K562 (cell line): ENCODE results near the gene GTPBP2. TPM values are rescaled to one million over a fixed set of nuclear protein-coding genes. Genes with fewer than 3 reads are reported as not detected.

ENCODE experiments used
- ADNP ChIP-seq: fragments of 200-800 bp; sonication (Bioruptor generic); IDR thresholded peaks from 2 replicates; pipeline ENCODE4 v1.6.1; 2016; ENCODE audit warnings: missing genetic modification characterization, missing compliant biosample characterization
- CBX8 ChIP-seq: fragments of 200-600 bp; sonication (generic); IDR thresholded peaks from 2 replicates; pipeline ENCODE4 v1.6.1; 2012; ENCODE audit warnings: borderline replicate concordance, mixed run types, low read depth, mild to moderate bottlenecking, moderate library complexity, mixed read lengths, low read length, control low read depth, inconsistent platforms; ENCODE audit not compliant: poor library complexity, severe bottlenecking; ENCODE audit errors: extremely low read depth
- HDAC1 ChIP-seq, 2 experiments: fragments of 450-650 bp; IDR thresholded peaks; 2 replicates each; pipeline ENCODE4 v1.6.1; 2016 to 2017; ENCODE audit warnings: inconsistent platforms in 1 of 2, mild to moderate bottlenecking in 1 of 2, moderate library complexity in 1 of 2
- IRF2 ChIP-seq: sonication (generic); formaldehyde crosslinking; IDR thresholded peaks from 2 replicates; pipeline ENCODE4 v1.8.1; 2022; ENCODE audit warnings: mild to moderate bottlenecking, missing genetic modification reagents
- PTTG1 ChIP-seq: fragments of 450-650 bp; IDR thresholded peaks from 2 replicates; pipeline ENCODE4 v1.6.1; 2016; ENCODE audit warnings: low read depth, mild to moderate bottlenecking, missing genetic modification characterization, missing compliant biosample characterization
- RFX5 ChIP-seq: IDR thresholded peaks from 2 replicates; pipeline ENCODE4 v1.6.1; 2011; ENCODE audit warnings: low read depth, mild to moderate bottlenecking, improper control_type of control experiment, low read length
- SREBF1 ChIP-seq: fragments of 150-350 bp; IDR thresholded peaks from 2 replicates; pipeline ENCODE4 v1.6.1; 2014; ENCODE audit warnings: antibody characterized with exemption, low read depth, low read length, borderline replicate concordance
- STAT5B ChIP-seq: fragments of 250-450 bp; sonication (Bioruptor Pico); IDR thresholded peaks from 2 replicates; pipeline ENCODE4 v1.8.0; 2021; ENCODE audit warnings: mild to moderate bottlenecking, inconsistent platforms
- TEAD4 ChIP-seq, 2 experiments: sonication (generic) in 1 of 2; formaldehyde crosslinking in 1 of 2; IDR thresholded peaks; 2 replicates each; pipeline versions ENCODE4 v1.6.1 to v1.8.0; 2012 to 2022; ENCODE audit warnings: borderline replicate concordance in 1 of 2, inconsistent platforms in 1 of 2, low read length in 1 of 2, mild to moderate bottlenecking in 1 of 2, missing genetic modification reagents in 1 of 2
- TGIF2 ChIP-seq: sonication (generic); formaldehyde crosslinking; IDR thresholded peaks from 2 replicates; pipeline ENCODE4 v1.8.1; 2022; ENCODE audit warnings: mild to moderate bottlenecking, missing genetic modification reagents, moderate library complexity
- ZNF668 ChIP-seq: fragments of 250-450 bp; sonication (Bioruptor Pico); IDR thresholded peaks from 2 replicates; pipeline ENCODE4 v1.8.0; 2022; ENCODE audit warnings: mild to moderate bottlenecking, inconsistent platforms
- polyA plus RNA-seq, 8 experiments: library from polyadenylated mRNA; depleted of rRNA in 4 of 8; stranded (reverse) in 5 of 8; unstranded in 3 of 8; fragments of >200 nt; fragmentation: Nextera tagmentation in 2 of 8; fragmentation: Illumina TruSeq in 1 of 8; extraction: Ambion mirVana in 2 of 8; extraction: Trizol in 1 of 8; gene quantifications; 2 replicates each; pipeline versions ENCODE4 v1.2.1 to v1.2.3, GENCODE V29; 2011 to 2014; ENCODE audit warnings: inconsistent platforms in 1 of 8, missing spikeins in 1 of 8
- total RNA-seq, 7 experiments: library from RNA; depleted of rRNA in 6 of 7; stranded (reverse); fragments of >200 nt in 6 of 7; fragmentation: Illumina TruSeq in 2 of 7; extraction: Trizol in 2 of 7; gene quantifications; 2 replicates each; pipeline versions ENCODE4 v1.2.1 to v1.2.3, GENCODE V29; 2011 to 2021; ENCODE audit warnings: low replicate concordance in 1 of 7
- TF ChIP-seq, protein P1 (sequence below): sonication (generic); formaldehyde crosslinking; IDR thresholded peaks from 2 replicates; pipeline ENCODE4 v1.8.0; 2023; ENCODE audit warnings: mild to moderate bottlenecking, missing genetic modification reagents
- TF ChIP-seq, protein P2 (sequence below): fragments of 250-450 bp; sonication (Bioruptor Pico); IDR thresholded peaks from 2 replicates; pipeline ENCODE4 v1.4.0; 2020; ENCODE audit warnings: mild to moderate bottlenecking
- TF ChIP-seq, protein P3 (sequence below), 3 experiments: fragments of 200-800 bp in 1 of 3; fragments of 250-450 bp in 1 of 3; fragments of 450-650 bp in 1 of 3; sonication (Bioruptor Pico) in 1 of 3; sonication (Bioruptor generic) in 1 of 3; formaldehyde crosslinking in 1 of 3; IDR thresholded peaks; 2 replicates each; pipeline versions ENCODE4 v1.6.1 to v1.8.0; 2016 to 2022; ENCODE audit warnings: mild to moderate bottlenecking in 2 of 3, missing genetic modification characterization in 2 of 3, missing compliant biosample characterization in 1 of 3, moderate library complexity in 1 of 3
- TF ChIP-seq, protein P4 (sequence below): fragments of 250-450 bp; sonication (Bioruptor Pico); IDR thresholded peaks from 2 replicates; pipeline ENCODE4 v1.5.0; 2021

Gene GTPBP2
- total and polyA plus RNA-seq, 9 of the 15 experiments (the other 6 are each of a cell fraction or from before 2014, with no cell fraction given): 48.4 to 196 (median 111) TPM

GRCh38 chr6:43627008-43627825 is 1.8 kb downstream of the GTPBP2 start (continued):
- TF ChIP-seq, protein P1, sequence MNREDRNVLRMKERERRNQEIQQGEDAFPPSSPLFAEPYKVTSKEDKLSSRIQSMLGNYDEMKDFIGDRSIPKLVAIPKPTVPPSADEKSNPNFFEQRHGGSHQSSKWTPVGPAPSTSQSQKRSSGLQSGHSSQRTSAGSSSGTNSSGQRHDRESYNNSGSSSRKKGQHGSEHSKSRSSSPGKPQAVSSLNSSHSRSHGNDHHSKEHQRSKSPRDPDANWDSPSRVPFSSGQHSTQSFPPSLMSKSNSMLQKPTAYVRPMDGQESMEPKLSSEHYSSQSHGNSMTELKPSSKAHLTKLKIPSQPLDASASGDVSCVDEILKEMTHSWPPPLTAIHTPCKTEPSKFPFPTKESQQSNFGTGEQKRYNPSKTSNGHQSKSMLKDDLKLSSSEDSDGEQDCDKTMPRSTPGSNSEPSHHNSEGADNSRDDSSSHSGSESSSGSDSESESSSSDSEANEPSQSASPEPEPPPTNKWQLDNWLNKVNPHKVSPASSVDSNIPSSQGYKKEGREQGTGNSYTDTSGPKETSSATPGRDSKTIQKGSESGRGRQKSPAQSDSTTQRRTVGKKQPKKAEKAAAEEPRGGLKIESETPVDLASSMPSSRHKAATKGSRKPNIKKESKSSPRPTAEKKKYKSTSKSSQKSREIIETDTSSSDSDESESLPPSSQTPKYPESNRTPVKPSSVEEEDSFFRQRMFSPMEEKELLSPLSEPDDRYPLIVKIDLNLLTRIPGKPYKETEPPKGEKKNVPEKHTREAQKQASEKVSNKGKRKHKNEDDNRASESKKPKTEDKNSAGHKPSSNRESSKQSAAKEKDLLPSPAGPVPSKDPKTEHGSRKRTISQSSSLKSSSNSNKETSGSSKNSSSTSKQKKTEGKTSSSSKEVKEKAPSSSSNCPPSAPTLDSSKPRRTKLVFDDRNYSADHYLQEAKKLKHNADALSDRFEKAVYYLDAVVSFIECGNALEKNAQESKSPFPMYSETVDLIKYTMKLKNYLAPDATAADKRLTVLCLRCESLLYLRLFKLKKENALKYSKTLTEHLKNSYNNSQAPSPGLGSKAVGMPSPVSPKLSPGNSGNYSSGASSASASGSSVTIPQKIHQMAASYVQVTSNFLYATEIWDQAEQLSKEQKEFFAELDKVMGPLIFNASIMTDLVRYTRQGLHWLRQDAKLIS (CRISPR knock-in tag): peak; percentile 99
- no peak for TF ChIP-seq STAT5B (CRISPR knock-in tag)
- TF ChIP-seq, protein P2, sequence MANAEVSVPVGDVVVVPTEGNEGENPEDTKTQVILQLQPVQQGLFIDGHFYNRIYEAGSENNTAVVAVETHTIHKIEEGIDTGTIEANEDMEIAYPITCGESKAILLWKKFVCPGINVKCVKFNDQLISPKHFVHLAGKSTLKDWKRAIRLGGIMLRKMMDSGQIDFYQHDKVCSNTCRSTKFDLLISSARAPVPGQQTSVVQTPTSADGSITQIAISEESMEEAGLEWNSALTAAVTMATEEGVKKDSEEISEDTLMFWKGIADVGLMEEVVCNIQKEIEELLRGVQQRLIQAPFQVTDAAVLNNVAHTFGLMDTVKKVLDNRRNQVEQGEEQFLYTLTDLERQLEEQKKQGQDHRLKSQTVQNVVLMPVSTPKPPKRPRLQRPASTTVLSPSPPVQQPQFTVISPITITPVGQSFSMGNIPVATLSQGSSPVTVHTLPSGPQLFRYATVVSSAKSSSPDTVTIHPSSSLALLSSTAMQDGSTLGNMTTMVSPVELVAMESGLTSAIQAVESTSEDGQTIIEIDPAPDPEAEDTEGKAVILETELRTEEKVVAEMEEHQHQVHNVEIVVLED (CRISPR knock-in tag): peak; percentile 47
- no peak for TF ChIP-seq ZNF668 (CRISPR knock-in tag)
- TF ChIP-seq CBX8: no peak
- no peak for TF ChIP-seq SREBF1
- no peak for TF ChIP-seq TGIF2
- TF ChIP-seq, protein P3, sequence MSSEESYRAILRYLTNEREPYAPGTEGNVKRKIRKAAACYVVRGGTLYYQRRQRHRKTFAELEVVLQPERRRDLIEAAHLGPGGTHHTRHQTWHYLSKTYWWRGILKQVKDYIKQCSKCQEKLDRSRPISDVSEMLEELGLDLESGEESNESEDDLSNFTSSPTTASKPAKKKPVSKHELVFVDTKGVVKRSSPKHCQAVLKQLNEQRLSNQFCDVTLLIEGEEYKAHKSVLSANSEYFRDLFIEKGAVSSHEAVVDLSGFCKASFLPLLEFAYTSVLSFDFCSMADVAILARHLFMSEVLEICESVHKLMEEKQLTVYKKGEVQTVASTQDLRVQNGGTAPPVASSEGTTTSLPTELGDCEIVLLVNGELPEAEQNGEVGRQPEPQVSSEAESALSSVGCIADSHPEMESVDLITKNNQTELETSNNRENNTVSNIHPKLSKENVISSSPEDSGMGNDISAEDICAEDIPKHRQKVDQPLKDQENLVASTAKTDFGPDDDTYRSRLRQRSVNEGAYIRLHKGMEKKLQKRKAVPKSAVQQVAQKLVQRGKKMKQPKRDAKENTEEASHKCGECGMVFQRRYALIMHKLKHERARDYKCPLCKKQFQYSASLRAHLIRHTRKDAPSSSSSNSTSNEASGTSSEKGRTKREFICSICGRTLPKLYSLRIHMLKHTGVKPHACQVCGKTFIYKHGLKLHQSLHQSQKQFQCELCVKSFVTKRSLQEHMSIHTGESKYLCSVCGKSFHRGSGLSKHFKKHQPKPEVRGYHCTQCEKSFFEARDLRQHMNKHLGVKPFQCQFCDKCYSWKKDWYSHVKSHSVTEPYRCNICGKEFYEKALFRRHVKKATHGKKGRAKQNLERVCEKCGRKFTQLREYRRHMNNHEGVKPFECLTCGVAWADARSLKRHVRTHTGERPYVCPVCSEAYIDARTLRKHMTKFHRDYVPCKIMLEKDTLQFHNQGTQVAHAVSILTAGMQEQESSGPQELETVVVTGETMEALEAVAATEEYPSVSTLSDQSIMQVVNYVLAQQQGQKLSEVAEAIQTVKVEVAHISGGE (CRISPR knock-in tag; IDR thresholded peaks at IDR 0.05): peak in 1 of 3 experiments; percentile 53; a peak in 1 of 6 replicates
- no peak for TF ChIP-seq RFX5
- TF ChIP-seq, protein P4, sequence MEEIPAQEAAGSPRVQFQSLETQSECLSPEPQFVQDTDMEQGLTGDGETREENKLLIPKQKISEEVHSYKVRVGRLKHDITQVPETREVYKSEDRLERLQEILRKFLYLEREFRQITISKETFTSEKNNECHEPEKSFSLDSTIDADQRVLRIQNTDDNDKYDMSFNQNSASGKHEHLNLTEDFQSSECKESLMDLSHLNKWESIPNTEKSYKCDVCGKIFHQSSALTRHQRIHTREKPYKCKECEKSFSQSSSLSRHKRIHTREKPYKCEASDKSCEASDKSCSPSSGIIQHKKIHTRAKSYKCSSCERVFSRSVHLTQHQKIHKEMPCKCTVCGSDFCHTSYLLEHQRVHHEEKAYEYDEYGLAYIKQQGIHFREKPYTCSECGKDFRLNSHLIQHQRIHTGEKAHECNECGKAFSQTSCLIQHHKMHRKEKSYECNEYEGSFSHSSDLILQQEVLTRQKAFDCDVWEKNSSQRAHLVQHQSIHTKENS (CRISPR knock-in tag): 0 out of 2 replicates have a peak, but pooled peaks have one; percentile 61
- peak; percentile 58 for TF ChIP-seq TEAD4 (IDR thresholded peaks at IDR 0.05; ENCODE audit: low read length)
- no peak for TF ChIP-seq TEAD4 (CRISPR knock-in tag; IDR thresholded peaks at IDR 0.05; ENCODE audit: borderline replicate concordance)
- TF ChIP-seq IRF2 (CRISPR knock-in tag): no peak
- peak in 1 of 2 experiments; percentile 9; a peak in 1 of 4 replicates for TF ChIP-seq HDAC1 (IDR thresholded peaks at IDR 0.05)
- TF ChIP-seq ADNP (tag): no peak
- peak; percentile 74 for TF ChIP-seq PTTG1 (tag)
